Pancreas (tissue), 10 donors: ENCODE measurements around the gene FAF2. TPM values are rescaled to one million over a fixed set of nuclear protein-coding genes. Genes with fewer than 3 reads are reported as not detected.

Source experiments
- ATAC-seq, 4 donors: fragments of 200-7000 bp; cut with Tn5 transposase; one replicate each; pipeline versions ENCODE4 v1.8.0 to v1.9.1; 2020; ENCODE audit warnings: mild to moderate bottlenecking in 4 of 4, moderate library complexity in 4 of 4
- DNase-seq, 6 donors: peaks; one replicate each; pipeline ENCODE4 v3.0.0-alpha.2; 2020
- FAIRE-seq: peaks from 2 replicates; lab custom pipeline; 2012; peaks lifted over from hg19 to GRCh38; lab: Jason Lieb, UNC
- H3K27ac ChIP-seq, 4 donors: fragments of 200-600 bp; sonication (generic); 1 replicate in 3 of 4; 2 replicates in 1 of 4; pipeline versions ENCODE4 v1.5.0 to v1.8.0; 2020
- H3K27me3 ChIP-seq, 4 donors: fragments of 200-600 bp; one replicate each; pipeline ENCODE4 v1.8.0; 2021
- H3K36me3 ChIP-seq, 3 donors: fragments of 200-600 bp; sonication (generic) in 1 of 3; one replicate each; pipeline versions ENCODE4 v1.5.0 to v1.8.0; 2020 to 2021
- H3K4me1 ChIP-seq, 3 donors: fragments of 200-600 bp; one replicate each; pipeline ENCODE4 v1.8.0; 2021
- H3K4me3 ChIP-seq, 4 donors: fragments of 200-600 bp; sonication (generic) in 2 of 4; one replicate each; pipeline versions ENCODE4 v1.5.0 to v1.8.0; 2020 to 2021
- H3K9me3 ChIP-seq, 4 donors: fragments of 200-600 bp; one replicate each; pipeline ENCODE4 v1.8.0; 2021
- CTCF ChIP-seq, 4 donors: fragments of 200-600 bp; sonication (generic) in 3 of 4; IDR thresholded peaks; one replicate each; pipeline versions ENCODE4 v1.5.0 to v1.8.0; 2021; ENCODE audit warnings: antibody characterized with exemption in 4 of 4
- WGBS, 2 donors: extraction: QIAGEN DNeasy Blood & Tissue Kit; methylation state at CpG; one replicate each; pipeline ENCODE4 v1.1.7; 2013; 5-methylcytosine and 5-hydroxymethylcytosine counted together
- intact Hi-C, 3 donors: fragments of 100-400 bp; cut with DNase I; formaldehyde crosslinking; loops; one replicate each; pipeline versions ENCODE4 v1.11.1 to v1.14.2; 2022
- polyA plus RNA-seq, 2 donors: library from polyadenylated mRNA; stranded (reverse); fragments of 200-250 nt; gene quantifications; one replicate each; pipeline ENCODE4 v1.2.3, GENCODE V29; 2013
- total RNA-seq, 6 donors: library from RNA; stranded (reverse); fragmentation: NEBNext Ultra II Directional in 4 of 6; extraction: Animal tissue kit (Norgen Biotek cat#: 25700) in 4 of 6; gene quantifications; one replicate each; pipeline versions ENCODE4 v1.2.1 to v1.2.4, GENCODE V29; 2021 to 2023
- donor health status: healthy with polysubstance abuse.
- donor health status: DM: no; HTN: no; CAD: no; lungs with moderate emphysema.
- donor health status: DM: no; HTN: no; CAD: no.
- donor health status: control.
- donor health status: control.
- donor health status: Bipolar disorder and iron deficiency.
- donor health status: DM: yes; HTN: yes; CAD: no.
- donor health status: DM: no; HTN: no; CAD: no.
- donor health status: DM: no; HTN: no; CAD: no.
- donor health status: DM: yes; HTN: yes; CAD: no.

FAF2 gene
- total and polyA plus RNA-seq, 8 donors, result 6.8 to 18.0 (median 15.1) TPM

- peak; percentile 91 for FAIRE-seq
- peak; percentile 89 to 99 (median 98) for DNase-seq
- Histone ChIP-seq H3K36me3 (no peaks in the 10 kb centered on the region), H3K27ac (peak overlapping the region; percentile 91 to 97 (median 94)), H3K4me1 (peaks cover 24 to 35% (median 26%) of the 10 kb centered on the region in 3 donors), H3K4me3 (peak overlapping the region; percentile 51 to 92 (median 82)), H3K9me3 (no peaks in the 10 kb centered on the region), H3K27me3 (no peaks in the 10 kb centered on the region)
- TF ChIP-seq CTCF (IDR thresholded peaks at IDR 0.05), result no peak
- intact Hi-C loops, result no loop called here
- WGBS, 2 donors, result 0 to 1% methylated on average over 43 of the region's 43 CpGs
- peak; percentile 80 to 87 (median 82) for ATAC-seq
Measured at GRCh38 chr5:176537554-176538229, 89.5 kb downstream of the FAF2 start.

- ATAC-seq (no peak), DNase-seq (no peak), FAIRE-seq (no peak)
- intact Hi-C loops, result no loop called here
- Histone ChIP-seq H3K36me3 (no peaks in the 10 kb centered on the region), H3K4me3 (peak overlapping the region in 2 of 4 donors; percentile 75 to 92), H3K27ac (peak overlapping the region; percentile 91 to 97 (median 94)), H3K9me3 (no peaks in the 10 kb centered on the region), H3K4me1 (peaks cover 21 to 29% (median 22%) of the 10 kb centered on the region in 3 donors), H3K27me3 (no peaks in the 10 kb centered on the region)
- 23 to 24% methylated on average over 13 of the region's 13 CpGs for WGBS, 2 donors
- TF ChIP-seq CTCF (IDR thresholded peaks at IDR 0.05), result no peak
Measured at GRCh38 chr5:176538230-176538988, 90.2 kb downstream of the FAF2 start.

GRCh38 chr5:176538989-176539384 lies 90.8 kb downstream of the FAF2 start:
- no peak for TF ChIP-seq CTCF (IDR thresholded peaks at IDR 0.05)
- H3K4me1 ChIP-seq, result peaks cover 16 to 24% (median 16%) of the 10 kb centered on the region in 3 donors
- no peak for DNase-seq
- H3K9me3 ChIP-seq, result no peaks in the 10 kb centered on the region
- FAIRE-seq, result no peak
- no peak overlapping the region for H3K4me3 ChIP-seq
- no peaks in the 10 kb centered on the region for H3K27me3 ChIP-seq
- ATAC-seq, result no peak
- WGBS, 2 donors, result 18 to 37% methylated on average over 5 of the region's 5 CpGs
- intact Hi-C loops, result no loop called here
- H3K27ac ChIP-seq, result no peak overlapping the region
- H3K36me3 ChIP-seq, result no peaks in the 10 kb centered on the region

GRCh38 chr5:176540476-176540899 lies 92.3 kb downstream of the FAF2 start:
- FAIRE-seq, result no peak
- intact Hi-C loops, result no loop called here
- H3K9me3 ChIP-seq, result no peaks in the 10 kb centered on the region
- peaks cover 4 to 11% (median 5%) of the 10 kb centered on the region in 3 donors for H3K4me1 ChIP-seq
- TF ChIP-seq CTCF (IDR thresholded peaks at IDR 0.05), result no peak
- no peaks in the 10 kb centered on the region for H3K27me3 ChIP-seq
- WGBS, 2 donors, result 87 to 92% methylated on average over 8 of the region's 8 CpGs
- DNase-seq, result peak in 1 of 6 donors; percentile 54
- no peak for ATAC-seq
- no peaks in the 10 kb centered on the region for H3K36me3 ChIP-seq
- H3K4me3 ChIP-seq, result no peak overlapping the region
- no peak overlapping the region for H3K27ac ChIP-seq
